ENCODE results near the gene QRFP.

QRFP gene

DNA sequence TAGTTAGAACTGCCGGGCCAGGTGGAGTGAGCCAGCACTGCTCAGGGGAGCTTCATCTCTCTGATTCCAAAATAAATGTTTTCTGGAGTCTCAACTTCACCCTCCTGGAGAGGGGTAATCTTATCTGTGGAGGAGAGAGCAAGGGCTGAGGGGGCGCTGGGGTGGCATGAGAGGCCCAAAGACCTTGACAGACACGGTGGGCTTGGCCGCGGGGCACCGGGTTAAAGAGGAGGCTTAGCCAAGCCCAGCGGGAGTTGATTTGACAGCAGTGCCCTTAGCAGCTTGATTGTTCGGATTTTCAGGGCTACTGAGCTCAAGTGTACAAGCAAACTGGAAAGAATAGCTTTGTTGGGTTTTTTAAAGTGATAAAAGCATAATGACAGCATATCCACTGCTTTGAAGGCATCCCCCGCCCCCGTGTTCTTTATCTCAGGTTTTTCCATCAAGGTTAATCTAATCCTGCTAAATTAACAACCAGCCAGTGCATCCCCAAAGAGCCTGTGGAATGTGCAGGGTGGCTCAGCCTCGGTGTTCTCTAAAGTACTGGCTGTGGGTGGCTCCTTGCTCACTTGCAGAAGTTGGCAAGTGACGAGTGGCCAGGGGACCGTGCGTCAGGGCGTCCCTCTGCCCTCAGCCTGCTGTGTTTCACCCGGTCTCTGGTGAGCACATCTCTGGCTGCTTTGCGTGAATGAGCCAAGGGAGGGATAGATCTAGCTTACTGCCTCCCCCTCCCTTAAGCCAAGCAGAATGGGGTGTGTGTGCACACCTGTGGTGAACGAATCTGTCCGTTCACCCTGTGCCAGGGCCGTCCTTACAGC is 5.5 kb downstream of the QRFP start:
- DNase-seq (ENCODE audit: low spot score), result no peak

- no peak for DNase-seq (ENCODE audit: low spot score)
Observed at GRCh38 chr9:130890124-130890523, 6.5 kb downstream of the QRFP start.

DNA sequence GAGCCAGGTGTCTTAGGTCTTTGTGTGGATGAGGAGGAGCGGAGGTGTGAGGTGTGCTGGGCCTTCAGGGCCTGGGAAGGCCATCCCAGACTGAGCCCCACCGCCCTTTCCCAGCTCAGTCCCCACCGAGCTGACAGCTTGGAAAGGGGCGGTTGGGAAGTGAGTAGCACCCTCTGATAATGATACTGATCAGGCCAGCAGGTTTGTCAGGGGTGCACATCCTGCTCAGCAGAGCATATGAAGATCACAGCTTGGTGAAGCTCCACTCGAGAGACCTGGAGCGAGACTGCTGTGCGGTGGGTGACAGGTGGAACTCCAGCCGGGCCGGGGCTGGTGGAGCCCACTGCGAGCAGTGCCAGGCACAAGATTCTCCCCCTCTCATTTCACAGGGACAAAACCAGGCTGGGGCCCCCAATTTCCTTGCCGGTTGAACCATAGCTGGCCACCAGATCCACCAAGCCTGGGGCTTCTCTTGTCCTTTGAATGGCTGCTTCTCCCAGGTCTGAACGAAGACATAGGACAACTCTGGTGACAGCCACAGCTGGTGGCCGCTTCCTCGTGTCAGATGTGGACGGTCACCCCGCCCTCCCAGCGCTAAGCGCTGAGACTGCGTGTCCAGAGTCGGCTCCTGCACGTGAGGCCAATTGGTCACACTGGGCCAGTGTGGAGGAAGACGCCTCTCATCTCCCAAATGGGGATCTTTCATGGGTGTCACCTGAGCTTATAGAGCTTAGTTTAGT is 8.3 kb downstream of the QRFP start:
- no peak for DNase-seq (ENCODE audit: low spot score)

DNA sequence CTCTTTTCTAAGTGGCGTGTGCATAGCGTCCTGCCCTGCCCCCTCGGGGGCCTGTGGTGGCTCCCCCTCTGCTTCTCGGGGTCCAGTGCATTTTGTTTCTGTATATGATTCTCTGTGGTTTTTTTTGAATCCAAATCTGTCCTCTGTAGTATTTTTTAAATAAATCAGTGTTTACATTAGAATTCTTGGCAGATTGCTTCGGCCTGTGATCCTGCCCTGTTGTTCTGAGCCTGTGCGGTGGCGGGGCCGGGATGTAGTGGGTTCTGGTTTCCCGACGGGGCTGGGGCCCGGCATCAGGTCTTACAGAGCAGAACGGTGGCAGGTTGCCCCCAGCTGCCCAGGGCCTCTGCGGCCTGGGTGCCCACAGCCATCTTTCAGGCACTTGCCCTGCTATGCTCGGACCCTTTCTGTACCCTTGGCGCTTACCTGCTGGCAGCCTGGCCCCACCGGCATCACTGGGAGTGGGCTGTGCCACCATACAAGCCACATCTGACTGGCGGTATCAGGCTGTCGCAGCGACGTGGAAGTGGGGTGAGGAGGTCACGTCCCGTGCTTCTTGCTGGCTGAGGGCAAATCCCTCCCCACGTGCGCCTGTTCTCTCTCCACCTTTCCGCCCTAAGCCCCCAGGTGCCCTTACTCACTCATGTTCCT is 9.0 kb downstream of the QRFP start:
- no peak for DNase-seq (ENCODE audit: low spot score)

GRCh38 chr9:130886981-130887380 is 9.6 kb downstream of the QRFP start:
- no peak for DNase-seq (ENCODE audit: low spot score)

DNA sequence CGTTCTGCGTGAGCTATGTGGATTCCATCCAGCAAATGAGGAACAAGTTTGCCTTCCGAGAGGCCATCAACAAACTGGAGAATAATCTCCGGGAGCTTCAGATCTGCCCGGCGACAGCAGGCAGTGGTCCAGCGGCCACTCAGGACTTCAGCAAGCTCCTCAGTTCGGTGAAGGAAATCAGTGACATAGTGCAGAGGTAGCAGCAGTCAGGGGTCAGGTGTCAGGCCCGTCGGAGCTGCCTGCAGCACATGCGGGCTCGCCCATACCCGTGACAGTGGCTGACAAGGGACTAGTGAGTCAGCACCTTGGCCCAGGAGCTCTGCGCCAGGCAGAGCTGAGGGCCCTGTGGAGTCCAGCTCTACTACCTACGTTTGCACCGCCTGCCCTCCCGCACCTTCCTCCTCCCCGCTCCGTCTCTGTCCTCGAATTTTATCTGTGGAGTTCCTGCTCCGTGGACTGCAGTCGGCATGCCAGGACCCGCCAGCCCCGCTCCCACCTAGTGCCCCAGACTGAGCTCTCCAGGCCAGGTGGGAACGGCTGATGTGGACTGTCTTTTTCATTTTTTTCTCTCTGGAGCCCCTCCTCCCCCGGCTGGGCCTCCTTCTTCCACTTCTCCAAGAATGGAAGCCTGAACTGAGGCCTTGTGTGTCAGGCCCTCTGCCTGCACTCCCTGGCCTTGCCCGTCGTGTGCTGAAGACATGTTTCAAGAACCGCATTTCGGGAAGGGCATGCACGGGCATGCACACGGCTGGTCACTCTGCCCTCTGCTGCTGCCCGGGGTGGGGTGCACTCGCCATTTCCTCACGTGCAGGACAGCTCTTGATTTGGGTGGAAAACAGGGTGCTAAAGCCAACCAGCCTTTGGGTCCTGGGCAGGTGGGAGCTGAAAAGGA is 10.9 kb downstream of the QRFP start:
- DNase-seq (ENCODE audit: low spot score), result no peak

- DNase-seq (ENCODE audit: low spot score), result no peak
Observed at GRCh38 chr9:130884542-130885483, 11.8 kb downstream of the QRFP start.

- no peak for DNase-seq (ENCODE audit: low spot score)
Observed at GRCh38 chr9:130884111-130884531, 12.5 kb downstream of the QRFP start.

DNA sequence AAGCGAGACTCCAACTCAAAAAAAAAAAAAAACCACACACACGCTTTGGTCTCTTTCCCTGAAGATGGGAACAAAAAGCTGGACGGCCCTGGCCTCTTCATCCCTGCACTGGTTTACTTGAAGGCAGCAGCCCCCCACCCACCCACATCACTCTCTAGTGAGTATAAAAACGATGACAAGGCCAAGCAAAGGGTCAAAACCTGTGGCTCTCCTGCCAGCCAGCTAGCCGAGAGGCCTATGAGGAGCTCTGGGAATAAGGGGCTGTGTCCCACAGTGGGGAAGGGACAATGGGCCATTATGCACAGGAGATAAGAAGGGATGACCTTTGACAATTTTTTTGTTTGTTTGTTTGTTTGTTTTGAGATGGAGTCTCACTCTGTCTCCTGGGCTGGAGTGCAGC is 13.1 kb downstream of the QRFP start:
- no peak for DNase-seq (ENCODE audit: low spot score)

- no peak for DNase-seq (ENCODE audit: low spot score)
Observed at GRCh38 chr9:130882696-130883225, 13.9 kb downstream of the QRFP start.

GRCh38 chr9:130881516-130881915 is 15.1 kb downstream of the QRFP start:
- DNase-seq (ENCODE audit: low spot score), result no peak

- no peak for DNase-seq (ENCODE audit: low spot score)
Observed at GRCh38 chr9:130880599-130881220, 15.9 kb downstream of the QRFP start.

- no peak for DNase-seq (ENCODE audit: low spot score)
Observed at GRCh38 chr9:130879863-130880411, 16.7 kb downstream of the QRFP start.

- DNase-seq (ENCODE audit: low spot score), result no peak
Observed at GRCh38 chr9:130878295-130878694, 18.3 kb downstream of the QRFP start.

GRCh38 chr9:130877300-130877699 is 19.3 kb downstream of the QRFP start:
- no peak for DNase-seq (ENCODE audit: low spot score)

DNA sequence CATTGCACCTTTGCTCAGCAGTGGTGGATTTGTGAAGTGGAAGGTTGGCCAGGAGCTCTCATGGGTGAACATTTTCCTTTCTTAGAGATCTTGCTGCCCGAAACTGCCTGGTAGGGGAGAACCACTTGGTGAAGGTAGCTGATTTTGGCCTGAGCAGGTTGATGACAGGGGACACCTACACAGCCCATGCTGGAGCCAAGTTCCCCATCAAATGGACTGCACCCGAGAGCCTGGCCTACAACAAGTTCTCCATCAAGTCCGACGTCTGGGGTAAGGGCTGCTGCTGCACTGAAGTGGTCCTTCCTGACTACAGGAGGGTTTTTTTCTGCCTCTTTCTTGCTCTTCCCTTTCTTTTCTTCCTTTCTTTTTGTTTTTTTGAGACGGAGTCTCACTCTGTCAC is 21.8 kb downstream of the QRFP start:
- no peak for DNase-seq (ENCODE audit: low spot score)

DNA sequence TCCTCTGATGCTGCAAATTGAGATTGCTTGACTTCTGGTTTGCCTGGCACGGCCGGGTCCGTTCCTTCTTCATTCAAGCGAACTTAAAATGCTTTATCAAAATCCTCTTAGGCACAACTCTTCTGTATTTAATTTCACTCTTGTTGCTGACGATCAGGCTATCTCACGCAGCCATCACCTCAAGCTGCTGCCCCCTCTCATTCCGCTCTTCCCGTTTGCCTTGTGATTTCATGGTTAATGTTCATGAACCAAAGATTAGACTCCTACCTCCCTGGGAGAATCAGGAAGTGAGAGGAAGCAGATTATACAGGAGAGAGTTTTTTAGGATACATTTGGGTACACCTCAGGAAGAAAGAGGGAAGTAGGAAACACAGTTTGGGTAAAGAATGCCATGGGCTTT is 22.6 kb downstream of the QRFP start:
- no peak for DNase-seq (ENCODE audit: low spot score)

GRCh38 chr9:130872912-130873503 is 23.6 kb downstream of the QRFP start:
- no peak for DNase-seq (ENCODE audit: low spot score)

GRCh38 chr9:130872508-130872907 is 24.1 kb downstream of the QRFP start:
- no peak for DNase-seq (ENCODE audit: low spot score)

Measured in SK-N-DZ (cell line).